H9 (cell line): Measurements from ENCODE around the gene TIMM13. TPM values are rescaled to one million over a fixed set of nuclear protein-coding genes. Genes with fewer than 3 reads are reported as not detected.

Experiments used
- DNase-seq: peaks from one replicate; pipeline ENCODE4 v3.0.0-alpha.2; 2017
- H2AFZ ChIP-seq: one replicate; pipeline ENCODE4 v1.6.1; 2013; ENCODE audit warnings: mild to moderate bottlenecking, low read length, control low read depth, moderate library complexity
- H2AK5ac ChIP-seq: 2 replicates; pipeline ENCODE4 v1.6.1; 2013; ENCODE audit warnings: low read length, control low read depth, mixed read lengths; ENCODE audit not compliant: insufficient read length
- H2BK120ac ChIP-seq: one replicate; pipeline ENCODE4 v1.6.1; 2013; ENCODE audit warnings: low read depth, mild to moderate bottlenecking, low read length, control low read depth, inconsistent platforms; ENCODE audit not compliant: poor library complexity, severe bottlenecking
- H2BK12ac ChIP-seq: 2 replicates; pipeline ENCODE4 v1.6.1; 2013; ENCODE audit warnings: low read length, control low read depth, mixed read lengths, low read depth; ENCODE audit not compliant: insufficient read length
- H2BK15ac ChIP-seq: 2 replicates; pipeline ENCODE4 v1.6.1; 2013; ENCODE audit warnings: low read depth, low read length, control low read depth
- H2BK20ac ChIP-seq: one replicate; pipeline ENCODE4 v1.6.1; 2013; ENCODE audit warnings: low read depth, mild to moderate bottlenecking, low read length, control low read depth, inconsistent platforms; ENCODE audit not compliant: poor library complexity, severe bottlenecking
- H2BK5ac ChIP-seq: 2 replicates; pipeline ENCODE4 v1.6.1; 2013; ENCODE audit warnings: low read length, control low read depth, mixed read lengths; ENCODE audit not compliant: insufficient read length
- H3K14ac ChIP-seq: 2 replicates; pipeline ENCODE4 v1.6.1; 2013; ENCODE audit warnings: low read length, control low read depth; ENCODE audit not compliant: insufficient read depth
- H3K18ac ChIP-seq: 2 replicates; pipeline ENCODE4 v1.6.1; 2013; ENCODE audit warnings: low read depth, mild to moderate bottlenecking, mixed read lengths, low read length, control low read depth; ENCODE audit not compliant: insufficient read length
- H3K23ac ChIP-seq: 2 replicates; pipeline ENCODE4 v1.6.1; 2013; ENCODE audit warnings: low read length, control low read depth, mixed read lengths, low read depth; ENCODE audit not compliant: insufficient read length
- H3K23me2 ChIP-seq: 2 replicates; pipeline ENCODE4 v1.6.1; 2013; ENCODE audit warnings: low read depth, mild to moderate bottlenecking, mixed read lengths, low read length, control low read depth; ENCODE audit not compliant: insufficient read length, poor library complexity, severe bottlenecking
- H3K27ac ChIP-seq: 2 replicates; pipeline ENCODE4 v1.5.1; 2013; ENCODE audit warnings: low read length, control low read depth, mixed read lengths, low read depth; ENCODE audit not compliant: insufficient read length
- H3K27me3 ChIP-seq: 2 replicates; pipeline ENCODE4 v1.6.1; 2013; ENCODE audit warnings: low read length, control low read depth, inconsistent platforms; ENCODE audit not compliant: insufficient read depth
- H3K4ac ChIP-seq: 2 replicates; pipeline ENCODE4 v1.6.1; 2013; ENCODE audit warnings: low read depth, mild to moderate bottlenecking, control low read depth, inconsistent platforms, low read length, moderate library complexity
- H3K4me1 ChIP-seq: 2 replicates; pipeline ENCODE4 v1.6.1; 2013; ENCODE audit warnings: low read length, control low read depth, inconsistent platforms; ENCODE audit not compliant: insufficient read depth
- H3K4me2 ChIP-seq: 2 replicates; pipeline ENCODE4 v1.6.1; 2013; ENCODE audit warnings: low read length, control low read depth, mixed read lengths; ENCODE audit not compliant: insufficient read length, insufficient read depth
- H3K56ac ChIP-seq: 2 replicates; pipeline ENCODE4 v1.6.1; 2013; ENCODE audit warnings: low read depth, mild to moderate bottlenecking, mixed read lengths, low read length, control low read depth; ENCODE audit not compliant: insufficient read length
- H3K79me1 ChIP-seq: 2 replicates; pipeline ENCODE4 v1.6.1; 2013; ENCODE audit warnings: low read depth, mild to moderate bottlenecking, moderate library complexity, low read length, control low read depth, inconsistent platforms; ENCODE audit not compliant: insufficient read depth, poor library complexity, severe bottlenecking
- H3K79me2 ChIP-seq: 2 replicates; pipeline ENCODE4 v1.6.1; 2013; ENCODE audit warnings: low read length, control low read depth, inconsistent platforms; ENCODE audit not compliant: insufficient read depth
- H3K9ac ChIP-seq: 2 replicates; pipeline ENCODE4 v1.6.1; 2013; ENCODE audit warnings: low read length, control low read depth, mixed read lengths; ENCODE audit not compliant: insufficient read length; ENCODE audit errors: extremely low read depth
- H3K9me3 ChIP-seq: one replicate; pipeline ENCODE4 v1.6.1; 2013; ENCODE audit warnings: low read depth, low read length, inconsistent platforms; ENCODE audit not compliant: control insufficient read depth
- H3T11ph ChIP-seq: one replicate; pipeline ENCODE4 v1.6.1; 2013; ENCODE audit warnings: mild to moderate bottlenecking, low read length, control low read depth, inconsistent platforms
- H4K20me1 ChIP-seq: one replicate; pipeline ENCODE4 v1.6.1; 2013; ENCODE audit not compliant: control insufficient read depth, insufficient read length, insufficient read depth
- H4K5ac ChIP-seq: 2 replicates; pipeline ENCODE4 v1.6.1; 2013; ENCODE audit warnings: low read depth, mild to moderate bottlenecking, mixed read lengths, low read length, control low read depth; ENCODE audit not compliant: insufficient read length
- H4K8ac ChIP-seq: replicated peaks from 2 replicates; pipeline ENCODE4 v1.6.1; 2013; ENCODE audit warnings: low read length, control low read depth, mixed read lengths, low read depth; ENCODE audit not compliant: insufficient read length
- H4K91ac ChIP-seq: 2 replicates; pipeline ENCODE4 v1.6.1; 2013; ENCODE audit warnings: low read depth, mild to moderate bottlenecking, moderate library complexity, mixed read lengths, low read length, control low read depth; ENCODE audit not compliant: insufficient read length
- H3K27ac Mint-ChIP-seq, 3 experiments: 2 replicates in 2 of 3; 3 replicates in 1 of 3; pipeline ENCODE4 v1.8.0; 2020 to 2021; ENCODE audit warnings: mixed read lengths in 3 of 3, mild to moderate bottlenecking in 1 of 3, moderate library complexity in 1 of 3
- H3K27me3 Mint-ChIP-seq: 2 replicates; pipeline ENCODE4 v1.8.0; 2021; ENCODE audit warnings: low read depth, mild to moderate bottlenecking, moderate library complexity, mixed read lengths
- H3K36me3 Mint-ChIP-seq, 3 experiments: 2 replicates in 2 of 3; 3 replicates in 1 of 3; pipeline ENCODE4 v1.8.0; 2020 to 2021; ENCODE audit warnings: low read depth in 3 of 3, mixed read lengths in 3 of 3; ENCODE audit not compliant: insufficient read depth in 1 of 3
- H3K4me1 Mint-ChIP-seq, 2 experiments: 2 replicates each; pipeline ENCODE4 v1.8.0; 2020; ENCODE audit warnings: mixed read lengths in 2 of 2
- H3K4me3 Mint-ChIP-seq, 2 experiments: 2 replicates in 1 of 2; 3 replicates in 1 of 2; pipeline ENCODE4 v1.8.0; 2020 to 2021; ENCODE audit warnings: mild to moderate bottlenecking in 2 of 2, mixed read lengths in 2 of 2, moderate library complexity in 1 of 2
- H3K9me3 Mint-ChIP-seq, 2 experiments: 2 replicates in 1 of 2; 3 replicates in 1 of 2; pipeline ENCODE4 v1.8.0; 2020; ENCODE audit warnings: mild to moderate bottlenecking in 2 of 2, mixed read lengths in 2 of 2, moderate library complexity in 1 of 2
- CTCF ChIP-seq: fragments of 200-600 bp; sonication (generic); conservative IDR thresholded peaks from 3 replicates; pipeline ENCODE4 v1.8.0; 2021; ENCODE audit warnings: antibody characterized with exemption, mild to moderate bottlenecking
- WGBS: extraction: QIAGEN DNeasy Blood & Tissue Kit; methylation state at CpG from one replicate; pipeline ENCODE4 v1.1.7; 2013; ENCODE audit warnings: missing lambda C conversion rate, low lambda C conversion rate, mixed read lengths; ENCODE audit not compliant: insufficient read length; ENCODE audit errors: extremely low coverage; 5-methylcytosine and 5-hydroxymethylcytosine counted together
- total RNA-seq: library from RNA; stranded (reverse); gene quantifications from 2 replicates; pipeline ENCODE4 v1.2.1, GENCODE V29; 2021

The TIMM13 gene
- total RNA-seq, 1 experiment from 2014 or later = 214 TPM

DNA sequence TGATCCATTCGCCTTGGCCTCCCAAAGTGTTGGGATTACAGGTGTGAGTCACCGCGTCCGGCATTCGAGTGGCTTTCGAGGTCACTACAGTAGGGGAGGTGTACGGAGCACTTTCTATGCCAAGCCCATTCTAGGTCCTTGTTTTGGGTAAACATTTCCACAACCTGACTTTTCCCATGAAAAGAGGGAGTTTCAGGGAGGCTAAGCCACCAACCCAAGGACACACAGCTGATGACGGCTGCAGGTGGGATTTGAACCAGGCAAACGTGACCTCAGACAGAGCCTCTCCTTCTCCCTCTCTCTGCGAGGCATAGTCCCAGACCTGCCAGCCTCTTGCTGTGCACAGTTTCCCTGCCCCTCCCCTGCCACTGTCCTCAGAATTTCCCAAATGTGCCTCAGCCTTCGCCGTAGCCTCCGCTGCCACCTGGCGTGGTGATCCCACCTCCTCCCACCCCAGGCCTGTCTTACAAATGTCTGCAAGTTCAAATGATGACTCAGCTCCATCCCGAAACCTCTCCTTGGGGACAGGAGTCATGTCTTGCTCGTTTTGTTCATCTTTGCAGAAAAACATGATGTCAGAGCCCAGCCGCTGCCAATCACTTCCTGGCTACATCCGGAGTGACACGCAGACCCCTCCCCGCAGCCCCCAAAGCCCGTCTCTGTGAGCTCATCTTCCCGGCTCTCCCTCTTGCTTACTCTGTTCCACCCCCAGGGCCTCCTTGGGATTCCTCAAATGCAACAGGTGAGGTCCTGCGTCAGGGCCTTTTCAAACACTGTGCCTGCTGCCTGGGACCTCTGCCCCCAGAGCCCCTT lies 41.9 kb upstream of the TIMM13 start:
- Histone ChIP-seq H2BK12ac (no peak overlapping the region), H2BK120ac (no peak overlapping the region), H2BK20ac (no peak overlapping the region), H3K4me1 (no peaks in the 10 kb centered on the region; the same call in 1 of the 2 replicates), H2AK5ac (no peak overlapping the region), H3K4me2 (no peak overlapping the region), H3K9me3 (no peaks in the 10 kb centered on the region), H3K27me3 (no peaks in the 10 kb centered on the region), H3K56ac (no peak overlapping the region), H2BK5ac (no peak overlapping the region), H3K14ac (peak overlapping the region; percentile 72), H3K79me2 (no peaks in the 10 kb centered on the region), H3K79me1 (no peaks in the 10 kb centered on the region), H2BK15ac (no peak overlapping the region), H4K20me1 (no peaks in the 10 kb centered on the region), H3K23ac (no peak overlapping the region), H4K8ac (no peak overlapping the region), H3K23me2 (no peaks in the 10 kb centered on the region), H3K4ac (no peak overlapping the region), H2AFZ (no peak overlapping the region), H3K18ac (peak overlapping the region; percentile 55), H4K91ac (no peak overlapping the region), H3K9ac (no peak overlapping the region), H3T11ph (no peak overlapping the region), H3K27ac (no peak overlapping the region), H4K5ac (no peak overlapping the region)
- H3K9me3 Mint-ChIP-seq = no peaks in the 10 kb centered on the region
- no CpG with 5 or more reads among the region's 23 CpGs for WGBS
- DNase-seq = peak; percentile 83
- peak overlapping the region; percentile 49 to 80 (median 74); a peak in 5 of 7 replicates for H3K27ac Mint-ChIP-seq
- H3K4me1 Mint-ChIP-seq = peaks cover 10 to 13% of the 10 kb centered on the region in 2 experiments
- TF ChIP-seq CTCF = no peak
- H3K4me3 Mint-ChIP-seq = no peak overlapping the region; a peak in 1 of 5 replicates
- no peaks in the 10 kb centered on the region for H3K36me3 Mint-ChIP-seq
- peaks cover 7% of the 10 kb centered on the region for H3K27me3 Mint-ChIP-seq
